KBM-7 (cell line): ENCODE results near the gene ARHGAP10.
A peak's percentile ranks its signal among the peaks of the same experiment; 100 is the strongest.

ENCODE experiments used
- DNase-seq: peaks from one replicate; pipeline ENCODE4 v3.0.0-alpha.2; 2015
- in situ Hi-C: fragments of 300-500 bp; cut with MboI; formaldehyde crosslinking; loops from 2 replicates; pipeline ENCODE4 v1.14.3; 2020; ENCODE audit warnings: low sequenced_read_pairs, low pct_unique_long_range_greater_than_20kb, mixed read lengths

The ARHGAP10 gene

GRCh38 chr4:147760695-147761094 is 28.8 kb downstream of the ARHGAP10 start:
- in situ Hi-C loops: no loop called here
- DNase-seq: no peak

- no peak for DNase-seq
- in situ Hi-C loops: no loop called here
These were observed 29.5 kb downstream of the ARHGAP10 start for GRCh38 chr4:147761218-147761883.

- in situ Hi-C loops: no loop called here
- DNase-seq: no peak
These were observed 32.4 kb downstream of the ARHGAP10 start for GRCh38 chr4:147764337-147764736.

GRCh38 chr4:147765121-147765529 is 33.2 kb downstream of the ARHGAP10 start:
- DNase-seq: no peak
- in situ Hi-C loops: no loop called here

GRCh38 chr4:147768113-147768512 is 36.2 kb downstream of the ARHGAP10 start:
- in situ Hi-C loops: no loop called here
- DNase-seq: peak; percentile 79

- in situ Hi-C loops: no loop called here
- no peak for DNase-seq
These were observed 37.5 kb downstream of the ARHGAP10 start for GRCh38 chr4:147769386-147769785.

- in situ Hi-C loops: no loop called here
- DNase-seq: no peak
These were observed 38.9 kb downstream of the ARHGAP10 start for GRCh38 chr4:147770831-147771230.

GRCh38 chr4:147772056-147772455 is 40.2 kb downstream of the ARHGAP10 start:
- no peak for DNase-seq
- in situ Hi-C loops: no loop called here

- DNase-seq: no peak
- in situ Hi-C loops: no loop called here
These were observed 40.6 kb downstream of the ARHGAP10 start for GRCh38 chr4:147772459-147772969.

- no peak for DNase-seq
- in situ Hi-C loops: no loop called here
These were observed 41.6 kb downstream of the ARHGAP10 start for GRCh38 chr4:147773261-147774184.

- in situ Hi-C loops: no loop called here
- no peak for DNase-seq
These were observed 44.8 kb downstream of the ARHGAP10 start for GRCh38 chr4:147776716-147777115.

GRCh38 chr4:147777456-147778091 is 45.7 kb downstream of the ARHGAP10 start:
- no peak for DNase-seq
- in situ Hi-C loops: no loop called here

GRCh38 chr4:147778942-147779341 is 47.1 kb downstream of the ARHGAP10 start:
- no peak for DNase-seq

GRCh38 chr4:147779451-147779850 is 47.6 kb downstream of the ARHGAP10 start:
- DNase-seq: peak; percentile 41
- in situ Hi-C loops: no loop called here

More at GRCh38 chr4:147778942-147779341, 47.1 kb downstream of the ARHGAP10 start:
- in situ Hi-C loops: no loop called here

- DNase-seq: peak; percentile 72
- in situ Hi-C loops: no loop called here
These were observed 48.4 kb downstream of the ARHGAP10 start for GRCh38 chr4:147780137-147780777.

- DNase-seq: peak; percentile 27
- in situ Hi-C loops: no loop called here
These were observed 50.3 kb downstream of the ARHGAP10 start for GRCh38 chr4:147782087-147782781.

- peak; percentile 34 for DNase-seq
- in situ Hi-C loops: no loop called here
These were observed 53.2 kb downstream of the ARHGAP10 start for GRCh38 chr4:147785129-147785528.

- in situ Hi-C loops: no loop called here
These were observed 54.1 kb downstream of the ARHGAP10 start for GRCh38 chr4:147786031-147786430.

GRCh38 chr4:147786531-147786930 is 54.6 kb downstream of the ARHGAP10 start:
- no peak for DNase-seq
- in situ Hi-C loops: no loop called here

More at GRCh38 chr4:147786031-147786430, 54.1 kb downstream of the ARHGAP10 start:
- no peak for DNase-seq
